Astrocyte (in vitro differentiated cells and primary cell): ENCODE measurements around the gene FSTL4. TPM values are rescaled to one million over a fixed set of nuclear protein-coding genes. Genes with fewer than 3 reads are reported as not detected.

Experiments
- DNase-seq: peaks from one replicate; pipeline ENCODE4 v3.0.0-alpha.2; 2010; ENCODE audit warnings: low read depth
- FAIRE-seq: peaks from 2 replicates; lab custom pipeline; 2011; peaks lifted over from hg19 to GRCh38; lab: Jason Lieb, UNC
- H2AFZ ChIP-seq: 2 replicates; pipeline ENCODE4 v1.6.0; 2012; ENCODE audit warnings: low read depth, low read length, inconsistent platforms
- H3K27ac ChIP-seq: 2 replicates; pipeline ENCODE4 v1.5.1; 2011; ENCODE audit warnings: low read depth, low read length, inconsistent platforms
- H3K27me3 ChIP-seq: 2 replicates; pipeline ENCODE4 v1.6.0; 2011; ENCODE audit warnings: low read length, inconsistent platforms; ENCODE audit not compliant: insufficient read depth
- H3K36me3 ChIP-seq: 2 replicates; pipeline ENCODE4 v1.5.1; 2011; ENCODE audit warnings: low read length, inconsistent platforms; ENCODE audit not compliant: insufficient read depth
- H3K4me1 ChIP-seq: 2 replicates; pipeline ENCODE4 v1.5.1; 2011; ENCODE audit warnings: low read length, inconsistent platforms; ENCODE audit not compliant: insufficient read depth
- H3K4me2 ChIP-seq: 2 replicates; pipeline ENCODE4 v1.6.0; 2012; ENCODE audit warnings: low read length, inconsistent platforms
- H3K4me3 ChIP-seq: 2 replicates; pipeline ENCODE4 v1.5.1; 2011; ENCODE audit warnings: low read depth, mild to moderate bottlenecking, low read length, inconsistent platforms; ENCODE audit not compliant: insufficient read depth
- H3K79me2 ChIP-seq: 2 replicates; pipeline ENCODE4 v1.6.0; 2012; ENCODE audit warnings: mild to moderate bottlenecking, low read length, inconsistent platforms; ENCODE audit not compliant: insufficient read depth
- H3K9ac ChIP-seq: 2 replicates; pipeline ENCODE4 v1.6.0; 2012; ENCODE audit warnings: mild to moderate bottlenecking, low read length, inconsistent platforms
- H3K9me3 ChIP-seq: 2 replicates; pipeline ENCODE4 v1.5.1; 2012; ENCODE audit warnings: low read depth, mild to moderate bottlenecking, low read length, inconsistent platforms; ENCODE audit not compliant: insufficient read depth
- H4K20me1 ChIP-seq: 2 replicates; pipeline ENCODE4 v1.6.0; 2012; ENCODE audit warnings: low read length, inconsistent platforms; ENCODE audit not compliant: insufficient read depth
- H3K27ac Mint-ChIP-seq: one replicate; pipeline ENCODE4 v1.8.0; 2021; ENCODE audit warnings: mild to moderate bottlenecking, mixed read lengths; ENCODE audit not compliant: unreplicated experiment
- H3K27me3 Mint-ChIP-seq: one replicate; pipeline ENCODE4 v1.8.0; 2021; ENCODE audit warnings: low read depth, mixed read lengths; ENCODE audit not compliant: unreplicated experiment
- H3K36me3 Mint-ChIP-seq: one replicate; pipeline ENCODE4 v1.8.0; 2021; ENCODE audit warnings: low read depth, mixed read lengths; ENCODE audit not compliant: unreplicated experiment
- H3K4me1 Mint-ChIP-seq: one replicate; pipeline ENCODE4 v1.8.0; 2021; ENCODE audit warnings: low read depth, mixed read lengths; ENCODE audit not compliant: unreplicated experiment
- H3K4me3 Mint-ChIP-seq: one replicate; pipeline ENCODE4 v1.8.0; 2021; ENCODE audit warnings: mild to moderate bottlenecking, moderate library complexity, mixed read lengths; ENCODE audit not compliant: unreplicated experiment
- H3K9me3 Mint-ChIP-seq: one replicate; pipeline ENCODE4 v1.8.0; 2021; ENCODE audit warnings: mild to moderate bottlenecking, mixed read lengths; ENCODE audit not compliant: unreplicated experiment
- CTCF ChIP-seq: IDR thresholded peaks from 2 replicates; pipeline ENCODE4 v1.5.1; 2011; ENCODE audit warnings: low read depth, mild to moderate bottlenecking, inconsistent platforms, low read length, moderate library complexity; ENCODE audit not compliant: insufficient read depth
- EZH2 ChIP-seq: IDR thresholded peaks from 2 replicates; pipeline ENCODE4 v1.6.1; 2012; ENCODE audit warnings: mild to moderate bottlenecking, low read length, inconsistent platforms; ENCODE audit not compliant: insufficient read depth
- total RNA-seq: library from RNA; stranded (reverse); gene quantifications from 2 replicates; pipeline ENCODE4 v1.2.1, GENCODE V29; 2021

Gene FSTL4
- total RNA-seq, 1 donor from 2014 or later = not detected

GRCh38 chr5:133599044-133599443, 13.3 kb downstream of the FSTL4 start:
- Histone ChIP-seq H3K27me3 (no peaks in the 10 kb centered on the region), H3K9ac (no peak overlapping the region), H3K4me1 (no peaks in the 10 kb centered on the region), H2AFZ (no peak overlapping the region), H3K36me3 (no peaks in the 10 kb centered on the region), H3K9me3 (no peaks in the 10 kb centered on the region), H3K79me2 (no peaks in the 10 kb centered on the region), H3K27ac (no peak overlapping the region), H4K20me1 (no peaks in the 10 kb centered on the region), H3K4me2 (no peak overlapping the region), H3K4me3 (no peak overlapping the region)
- Mint-ChIP-seq H3K4me1 (no peaks in the 10 kb centered on the region), H3K36me3 (no peaks in the 10 kb centered on the region), H3K27ac (no peak overlapping the region), H3K4me3 (no peak overlapping the region), H3K9me3 (no peaks in the 10 kb centered on the region), H3K27me3 (peaks cover 62% of the 10 kb centered on the region)
- TF ChIP-seq CTCF = no peak
- DNase-seq (no peak), FAIRE-seq (no peak)

GRCh38 chr5:133596049-133596448, 16.3 kb downstream of the FSTL4 start:
- FAIRE-seq (no peak), DNase-seq (no peak)
- Mint-ChIP-seq H3K27me3 (peaks cover 71% of the 10 kb centered on the region), H3K27ac (no peak overlapping the region), H3K4me3 (no peak overlapping the region), H3K4me1 (no peaks in the 10 kb centered on the region), H3K36me3 (no peaks in the 10 kb centered on the region), H3K9me3 (no peaks in the 10 kb centered on the region)
- no peak for TF ChIP-seq EZH2
- TF ChIP-seq CTCF = no peak
- no peak overlapping the region for H3K27ac ChIP-seq
- no peaks in the 10 kb centered on the region for H4K20me1 ChIP-seq
- no peaks in the 10 kb centered on the region for H3K27me3 ChIP-seq
- H3K9me3 ChIP-seq = no peaks in the 10 kb centered on the region
- H3K4me3 ChIP-seq = no peak overlapping the region
- no peaks in the 10 kb centered on the region for H3K4me1 ChIP-seq
- H3K79me2 ChIP-seq = no peaks in the 10 kb centered on the region
- no peak overlapping the region for H3K4me2 ChIP-seq
- no peak overlapping the region for H2AFZ ChIP-seq
- no peaks in the 10 kb centered on the region for H3K36me3 ChIP-seq
- no peak overlapping the region for H3K9ac ChIP-seq

GRCh38 chr5:133595465-133595864, 16.9 kb downstream of the FSTL4 start:
- Histone ChIP-seq H3K79me2 (no peaks in the 10 kb centered on the region), H3K4me1 (no peaks in the 10 kb centered on the region), H2AFZ (no peak overlapping the region), H3K27me3 (no peaks in the 10 kb centered on the region), H4K20me1 (no peaks in the 10 kb centered on the region), H3K4me3 (no peak overlapping the region), H3K4me2 (no peak overlapping the region), H3K9me3 (no peaks in the 10 kb centered on the region), H3K9ac (no peak overlapping the region), H3K36me3 (no peaks in the 10 kb centered on the region), H3K27ac (no peak overlapping the region)
- DNase-seq (no peak), FAIRE-seq (no peak)
- Mint-ChIP-seq H3K4me1 (no peaks in the 10 kb centered on the region), H3K4me3 (no peak overlapping the region), H3K27ac (no peak overlapping the region), H3K36me3 (no peaks in the 10 kb centered on the region), H3K9me3 (no peaks in the 10 kb centered on the region), H3K27me3 (peaks cover 70% of the 10 kb centered on the region)
- TF ChIP-seq CTCF (no peak), EZH2 (no peak)
